Fibroblast of pulmonary artery (primary cell): Measurements from ENCODE around the gene TRERF1.

Experiments used
- DNase-seq: peaks from one replicate; pipeline ENCODE4 v3.0.0-alpha.2; 2010; ENCODE audit warnings: low read depth
- H3K4me3 ChIP-seq: replicated peaks from 2 replicates; pipeline ENCODE4 v1.5.1; 2011; ENCODE audit warnings: low read depth, mild to moderate bottlenecking, control low read depth, low read length, moderate library complexity
- CTCF ChIP-seq: IDR thresholded peaks from 2 replicates; pipeline ENCODE4 v1.5.1; 2011; ENCODE audit warnings: mild to moderate bottlenecking, control low read depth, low read length, inconsistent platforms; ENCODE audit errors: missing control alignments

Gene TRERF1

DNA sequence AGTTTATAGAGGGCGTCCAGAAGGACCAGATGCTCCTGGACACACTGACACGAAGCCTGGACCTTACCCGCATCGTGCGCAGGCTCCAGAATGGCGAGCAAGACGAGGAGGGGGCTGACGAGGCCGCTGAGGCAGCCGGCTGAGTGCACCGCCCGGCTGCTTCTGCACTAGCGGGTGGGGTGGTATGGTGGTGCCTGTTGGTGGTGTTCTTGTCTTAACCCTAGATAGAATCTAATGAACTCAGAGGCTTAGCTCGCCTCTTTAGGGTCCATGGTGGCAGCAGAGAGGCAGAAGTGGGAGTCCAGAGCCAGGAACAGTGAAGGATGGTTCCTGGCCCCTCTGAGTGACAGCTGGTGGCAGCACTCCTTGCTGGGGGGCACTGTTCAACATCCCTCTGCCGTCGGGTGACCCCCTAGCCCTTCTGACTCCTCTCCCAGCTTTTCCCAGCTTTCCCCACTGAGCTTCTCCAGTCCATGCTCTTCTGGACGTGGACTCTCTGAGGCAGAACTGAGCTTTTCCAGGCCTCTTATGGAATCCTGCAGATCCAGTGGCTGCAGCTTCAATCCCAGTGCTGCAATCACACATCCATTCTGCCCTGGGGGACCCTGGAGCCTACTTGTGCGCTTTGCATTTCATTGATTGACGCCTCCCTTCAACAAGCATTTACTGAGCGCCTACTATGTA is 272.3 kb downstream of the TRERF1 start:
- TF ChIP-seq CTCF: no peak
- H3K4me3 ChIP-seq: no peak overlapping the region
- DNase-seq: no peak

DNA sequence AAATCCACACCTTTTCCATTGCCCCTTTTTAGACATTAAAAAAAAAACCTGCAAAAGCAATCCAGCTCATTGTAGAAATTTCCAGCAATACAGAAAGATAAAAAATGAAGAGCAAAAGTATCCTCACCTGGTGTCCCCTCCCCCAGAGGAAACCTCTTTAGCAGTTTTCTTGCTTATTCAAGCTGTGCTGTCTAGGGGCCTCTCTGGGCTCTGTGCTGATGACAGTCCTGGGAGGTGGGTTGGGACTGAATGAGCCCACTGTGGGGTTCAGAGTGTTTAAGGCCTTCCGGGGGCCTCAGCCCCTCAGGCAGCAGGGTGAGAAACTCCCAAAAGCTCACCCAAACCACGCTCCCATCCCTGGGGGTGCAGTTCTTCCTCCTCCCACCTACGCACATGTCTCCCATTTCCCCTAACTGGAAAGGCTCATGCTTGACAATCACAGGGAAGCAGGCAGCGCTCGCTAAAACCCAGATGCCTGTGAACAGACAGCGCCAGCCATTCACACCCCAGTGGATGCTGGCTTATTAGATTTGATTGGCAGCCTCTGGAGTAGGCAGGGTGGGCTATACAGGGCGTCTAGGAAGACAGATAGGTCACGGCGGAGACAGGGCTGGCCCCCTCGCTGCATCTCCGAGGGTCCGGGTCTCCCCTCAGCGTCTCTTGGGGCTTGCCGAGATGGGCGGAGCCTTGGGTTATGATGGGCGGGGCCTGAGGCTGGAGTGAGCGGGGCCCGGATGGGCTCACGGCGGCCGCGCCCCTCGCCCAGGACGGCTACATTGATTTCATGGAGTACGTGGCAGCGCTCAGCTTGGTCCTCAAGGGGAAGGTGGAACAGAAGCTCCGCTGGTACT is 274.0 kb downstream of the TRERF1 start:
- DNase-seq: no peak
- no peak overlapping the region for H3K4me3 ChIP-seq

GRCh38 chr6:42176981-42177380 is 274.7 kb downstream of the TRERF1 start:
- TF ChIP-seq CTCF: no peak
- no peak overlapping the region for H3K4me3 ChIP-seq
- no peak for DNase-seq

More for the DNA sequence above, 274.0 kb downstream of the TRERF1 start:
- no peak for TF ChIP-seq CTCF

DNA sequence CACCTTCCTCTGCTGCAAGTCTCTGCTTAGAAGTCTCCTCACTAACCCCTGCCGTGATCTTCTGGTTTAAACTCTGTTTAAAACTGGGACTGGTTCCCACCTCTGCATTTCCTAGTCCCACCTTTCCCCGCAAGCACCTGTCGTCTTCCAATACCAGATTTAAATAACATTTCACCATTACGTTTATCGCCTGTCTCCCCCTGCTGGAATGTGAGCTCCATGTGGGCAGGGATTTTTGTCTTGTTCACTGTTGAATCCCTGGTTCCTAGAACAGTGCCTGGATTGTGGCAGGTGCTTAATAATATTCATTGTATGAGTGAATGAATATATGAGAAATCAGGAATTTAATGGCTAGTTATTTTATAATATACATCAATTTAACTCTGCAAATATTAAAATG is 275.9 kb downstream of the TRERF1 start:
- DNase-seq: no peak
- no peak overlapping the region for H3K4me3 ChIP-seq
- peak; percentile 33 for TF ChIP-seq CTCF
